ENCODE results near the gene ACTN4.
"Not testable (repeated sequence)": the region's sequence is repeated elsewhere in the genome, so short reads cannot be mapped to it uniquely, and the experiment has no call there.

Gene ACTN4

GRCh38 chr19:38769635-38770211, 122.3 kb downstream of the ACTN4 start:
- peak; percentile 87 for DNase-seq (ENCODE audit: low read depth)

GRCh38 chr19:38770228-38770948, 122.9 kb downstream of the ACTN4 start:
- not testable (repeated sequence) for DNase-seq (ENCODE audit: low read depth)

- not testable (repeated sequence) for DNase-seq (ENCODE audit: low read depth)
These were observed 123.5 kb downstream of the ACTN4 start for GRCh38 chr19:38770949-38771275.

- not testable (repeated sequence) for DNase-seq (ENCODE audit: low read depth)
These were observed 124.1 kb downstream of the ACTN4 start for GRCh38 chr19:38771569-38771968.

- no peak for DNase-seq (ENCODE audit: low read depth)
These were observed 126.2 kb downstream of the ACTN4 start, which contains the start of gene LGALS7 for GRCh38 chr19:38773469-38774177. TSS of gene LGALS7 (minus strand) at chr19:38773517. CDS start at chr19:38773492, 25 bp downstream.

- no peak for DNase-seq (ENCODE audit: low read depth)
These were observed 126.9 kb downstream of the ACTN4 start for GRCh38 chr19:38774181-38774950.

- no peak for DNase-seq (ENCODE audit: low read depth)
These were observed 131.3 kb downstream of the ACTN4 start for GRCh38 chr19:38778733-38779132.

GRCh38 chr19:38780443-38780842, 133.0 kb downstream of the ACTN4 start:
- DNase-seq (ENCODE audit: low read depth) = no peak

GRCh38 chr19:38781058-38781457, 133.6 kb downstream of the ACTN4 start:
- no peak for DNase-seq (ENCODE audit: low read depth)

Data from activated T-helper 9 cell treated with anti-CD3 and anti-CD28 coated beads, Interleukin-2, amount 50 U/mL, for 16 hours (primary cell).